ENCODE results near the gene GLS. TPM values are rescaled to one million over a fixed set of nuclear protein-coding genes. Genes with fewer than 3 reads are reported as not detected.
"Not testable (repeated sequence)": the region's sequence is repeated elsewhere in the genome, so short reads cannot be mapped to it uniquely, and the experiment has no call there.

GLS gene
- total RNA-seq, 1 donor from 2014 or later, result 185 TPM

- no peak overlapping the region for H3K27ac Mint-ChIP-seq
- no peak for DNase-seq (ENCODE audit: low spot score in 2 of 2, unreplicated experiment in 2 of 2)
- no peaks in the 10 kb centered on the region for H3K9me3 Mint-ChIP-seq
- H3K36me3 Mint-ChIP-seq, result peaks cover 72% of the 10 kb centered on the region
- H3K4me1 Mint-ChIP-seq, result no peaks in the 10 kb centered on the region
- no peaks in the 10 kb centered on the region for H3K27me3 Mint-ChIP-seq (ENCODE audit: low read depth)
- TF ChIP-seq CTCF (IDR thresholded peaks at IDR 0.05; ENCODE audit: unreplicated experiment), result no peak
- H3K4me3 Mint-ChIP-seq, result no peak overlapping the region
Observed at GRCh38 chr2:190993292-190993643, 112.6 kb downstream of the GLS start.

GRCh38 chr2:190994148-190994547, 113.5 kb downstream of the GLS start:
- no peaks in the 10 kb centered on the region for H3K27me3 Mint-ChIP-seq (ENCODE audit: low read depth)
- no peaks in the 10 kb centered on the region for H3K9me3 Mint-ChIP-seq
- TF ChIP-seq CTCF (IDR thresholded peaks at IDR 0.05; ENCODE audit: unreplicated experiment), result no peak
- H3K4me3 Mint-ChIP-seq, result no peak overlapping the region
- no peak overlapping the region for H3K27ac Mint-ChIP-seq
- no peaks in the 10 kb centered on the region for H3K4me1 Mint-ChIP-seq
- peaks cover 71% of the 10 kb centered on the region for H3K36me3 Mint-ChIP-seq
- DNase-seq (ENCODE audit: low spot score in 2 of 2, unreplicated experiment in 2 of 2), result no peak

- H3K36me3 Mint-ChIP-seq, result peaks cover 75% of the 10 kb centered on the region
- not testable (repeated sequence) for DNase-seq (ENCODE audit: low spot score in 2 of 2, unreplicated experiment in 2 of 2); H3K9me3 Mint-ChIP-seq; H3K27me3 Mint-ChIP-seq (ENCODE audit: low read depth); H3K27ac Mint-ChIP-seq; H3K4me3 Mint-ChIP-seq; H3K4me1 Mint-ChIP-seq
Observed at GRCh38 chr2:190995315-190995714, 114.7 kb downstream of the GLS start.

GRCh38 chr2:190996338-190996946, 115.8 kb downstream of the GLS start:
- TF ChIP-seq CTCF (IDR thresholded peaks at IDR 0.05; ENCODE audit: unreplicated experiment), result no peak
- H3K27ac Mint-ChIP-seq, result no peak overlapping the region
- no peaks in the 10 kb centered on the region for H3K27me3 Mint-ChIP-seq (ENCODE audit: low read depth)
- no peaks in the 10 kb centered on the region for H3K4me1 Mint-ChIP-seq
- no peak for DNase-seq (ENCODE audit: low spot score in 2 of 2, unreplicated experiment in 2 of 2)
- peaks cover 77% of the 10 kb centered on the region for H3K36me3 Mint-ChIP-seq
- H3K4me3 Mint-ChIP-seq, result no peak overlapping the region
- no peaks in the 10 kb centered on the region for H3K9me3 Mint-ChIP-seq

GRCh38 chr2:190996947-190997346, 116.3 kb downstream of the GLS start:
- Mint-ChIP-seq H3K4me1 (no peaks in the 10 kb centered on the region), H3K27me3 (ENCODE audit: low read depth) (no peaks in the 10 kb centered on the region), H3K27ac (no peak overlapping the region), H3K36me3 (peaks cover 77% of the 10 kb centered on the region), H3K4me3 (no peak overlapping the region), H3K9me3 (no peaks in the 10 kb centered on the region)
- no peak for TF ChIP-seq CTCF (IDR thresholded peaks at IDR 0.05; ENCODE audit: unreplicated experiment)
- no peak for DNase-seq (ENCODE audit: low spot score in 2 of 2, unreplicated experiment in 2 of 2)

- Mint-ChIP-seq H3K4me1 (no peaks in the 10 kb centered on the region), H3K27me3 (ENCODE audit: low read depth) (no peaks in the 10 kb centered on the region), H3K9me3 (no peaks in the 10 kb centered on the region), H3K27ac (no peak overlapping the region), H3K36me3 (peaks cover 79% of the 10 kb centered on the region), H3K4me3 (no peak overlapping the region)
- TF ChIP-seq CTCF (IDR thresholded peaks at IDR 0.05; ENCODE audit: unreplicated experiment), result no peak
- no peak for DNase-seq (ENCODE audit: low spot score in 2 of 2, unreplicated experiment in 2 of 2)
Observed at GRCh38 chr2:190997526-190998113, 117.0 kb downstream of the GLS start.
